Measurements from ENCODE around the gene ZNF518A. TPM values are rescaled to one million over a fixed set of nuclear protein-coding genes. Genes with fewer than 3 reads are reported as not detected.

The ZNF518A gene
- total and polyA plus RNA-seq, 2 of the 13 experiments (the other 11 are each of a cell fraction or from before 2014, with no cell fraction given) = 21.7 to 37.1 TPM

GRCh38 chr10:96124230-96125141 is 5.6 kb upstream of the ZNF518A start (continued):
- TF ChIP-seq SP140L (CRISPR knock-in tag; IDR thresholded peaks at IDR 0.05; ENCODE audit: borderline replicate concordance) = no peak
- TF ChIP-seq SAFB2 (CRISPR knock-in tag; IDR thresholded peaks at IDR 0.05; ENCODE audit: borderline replicate concordance, low read depth) = no peak
- peak; percentile 65; the same call in 1 of the 2 replicates for TF ChIP-seq THAP9 (CRISPR knock-in tag; IDR thresholded peaks at IDR 0.05; ENCODE audit: borderline replicate concordance)
- TF ChIP-seq KDM3A (CRISPR knock-in tag; IDR thresholded peaks at IDR 0.05; ENCODE audit: low read depth) = 0 out of 2 replicates have a peak, but pooled peaks have one; percentile 68
- TF ChIP-seq, protein P1, sequence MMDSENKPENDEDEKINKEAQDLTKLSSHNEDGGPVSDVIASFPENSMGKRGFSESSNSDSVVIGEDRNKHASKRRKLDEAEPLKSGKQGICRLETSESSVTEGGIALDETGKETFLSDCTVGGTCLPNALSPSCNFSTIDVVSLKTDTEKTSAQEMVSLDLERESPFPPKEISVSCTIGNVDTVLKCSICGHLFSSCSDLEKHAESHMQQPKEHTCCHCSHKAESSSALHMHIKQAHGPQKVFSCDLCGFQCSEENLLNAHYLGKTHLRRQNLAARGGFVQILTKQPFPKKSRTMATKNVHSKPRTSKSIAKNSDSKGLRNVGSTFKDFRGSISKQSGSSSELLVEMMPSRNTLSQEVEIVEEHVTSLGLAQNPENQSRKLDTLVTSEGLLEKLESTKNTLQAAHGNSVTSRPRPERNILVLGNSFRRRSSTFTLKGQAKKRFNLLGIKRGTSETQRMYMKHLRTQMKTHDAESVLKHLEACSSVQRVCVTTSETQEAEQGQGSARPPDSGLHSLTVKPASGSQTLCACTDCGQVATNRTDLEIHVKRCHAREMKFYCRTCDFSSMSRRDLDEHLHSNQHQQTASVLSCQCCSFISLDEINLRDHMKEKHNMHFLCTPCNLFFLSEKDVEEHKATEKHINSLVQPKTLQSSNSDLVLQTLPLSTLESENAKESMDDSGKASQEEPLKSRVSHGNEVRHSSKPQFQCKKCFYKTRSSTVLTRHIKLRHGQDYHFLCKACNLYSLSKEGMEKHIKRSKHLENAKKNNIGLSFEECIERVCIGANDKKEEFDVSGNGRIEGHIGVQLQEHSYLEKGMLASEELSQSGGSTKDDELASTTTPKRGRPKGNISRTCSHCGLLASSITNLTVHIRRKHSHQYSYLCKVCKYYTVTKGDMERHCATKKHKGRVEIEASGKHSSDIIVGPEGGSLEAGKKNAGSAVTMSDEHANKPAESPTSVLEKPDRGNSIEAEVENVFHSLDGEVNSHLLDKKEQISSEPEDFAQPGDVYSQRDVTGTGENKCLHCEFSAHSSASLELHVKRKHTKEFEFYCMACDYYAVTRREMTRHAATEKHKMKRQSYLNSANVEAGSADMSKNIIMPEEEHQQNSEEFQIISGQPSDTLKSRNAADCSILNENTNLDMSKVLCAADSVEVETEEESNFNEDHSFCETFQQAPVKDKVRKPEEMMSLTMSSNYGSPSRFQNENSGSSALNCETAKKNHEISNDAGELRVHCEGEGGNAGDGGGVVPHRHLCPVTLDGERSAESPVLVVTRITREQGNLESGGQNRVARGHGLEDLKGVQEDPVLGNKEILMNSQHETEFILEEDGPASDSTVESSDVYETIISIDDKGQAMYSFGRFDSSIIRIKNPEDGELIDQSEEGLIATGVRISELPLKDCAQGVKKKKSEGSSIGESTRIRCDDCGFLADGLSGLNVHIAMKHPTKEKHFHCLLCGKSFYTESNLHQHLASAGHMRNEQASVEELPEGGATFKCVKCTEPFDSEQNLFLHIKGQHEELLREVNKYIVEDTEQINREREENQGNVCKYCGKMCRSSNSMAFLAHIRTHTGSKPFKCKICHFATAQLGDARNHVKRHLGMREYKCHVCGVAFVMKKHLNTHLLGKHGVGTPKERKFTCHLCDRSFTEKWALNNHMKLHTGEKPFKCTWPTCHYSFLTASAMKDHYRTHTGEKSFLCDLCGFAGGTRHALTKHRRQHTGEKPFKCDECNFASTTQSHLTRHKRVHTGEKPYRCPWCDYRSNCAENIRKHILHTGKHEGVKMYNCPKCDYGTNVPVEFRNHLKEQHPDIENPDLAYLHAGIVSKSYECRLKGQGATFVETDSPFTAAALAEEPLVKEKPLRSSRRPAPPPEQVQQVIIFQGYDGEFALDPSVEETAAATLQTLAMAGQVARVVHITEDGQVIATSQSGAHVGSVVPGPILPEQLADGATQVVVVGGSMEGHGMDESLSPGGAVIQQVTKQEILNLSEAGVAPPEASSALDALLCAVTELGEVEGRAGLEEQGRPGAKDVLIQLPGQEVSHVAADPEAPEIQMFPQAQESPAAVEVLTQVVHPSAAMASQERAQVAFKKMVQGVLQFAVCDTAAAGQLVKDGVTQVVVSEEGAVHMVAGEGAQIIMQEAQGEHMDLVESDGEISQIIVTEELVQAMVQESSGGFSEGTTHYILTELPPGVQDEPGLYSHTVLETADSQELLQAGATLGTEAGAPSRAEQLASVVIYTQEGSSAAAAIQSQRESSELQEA (CRISPR knock-in tag; IDR thresholded peaks at IDR 0.05; ENCODE audit: not compliant biosample characterization) = peak; percentile 25
- TF ChIP-seq CREM (IDR thresholded peaks at IDR 0.05) = peak; percentile 46; the same call in 1 of the 2 replicates
- TF ChIP-seq CREM (CRISPR knock-in tag; IDR thresholded peaks at IDR 0.05) = no peak
- no peak for TF ChIP-seq ZNF232 (CRISPR knock-in tag; IDR thresholded peaks at IDR 0.05; ENCODE audit: borderline replicate concordance)
- TF ChIP-seq ZNF484 (CRISPR knock-in tag; IDR thresholded peaks at IDR 0.05; ENCODE audit: borderline replicate concordance, low read depth) = no peak
- TF ChIP-seq ZNF263 (CRISPR knock-in tag; IDR thresholded peaks at IDR 0.05) = no peak
- no peak for TF ChIP-seq GTF2F1 (IDR thresholded peaks at IDR 0.05; ENCODE audit: low read length)
- no peak for TF ChIP-seq ZSCAN12 (CRISPR knock-in tag; IDR thresholded peaks at IDR 0.05)
- TF ChIP-seq ZNF136 (CRISPR knock-in tag; IDR thresholded peaks at IDR 0.05; ENCODE audit: low read depth) = no peak
- TF ChIP-seq, protein P2, sequence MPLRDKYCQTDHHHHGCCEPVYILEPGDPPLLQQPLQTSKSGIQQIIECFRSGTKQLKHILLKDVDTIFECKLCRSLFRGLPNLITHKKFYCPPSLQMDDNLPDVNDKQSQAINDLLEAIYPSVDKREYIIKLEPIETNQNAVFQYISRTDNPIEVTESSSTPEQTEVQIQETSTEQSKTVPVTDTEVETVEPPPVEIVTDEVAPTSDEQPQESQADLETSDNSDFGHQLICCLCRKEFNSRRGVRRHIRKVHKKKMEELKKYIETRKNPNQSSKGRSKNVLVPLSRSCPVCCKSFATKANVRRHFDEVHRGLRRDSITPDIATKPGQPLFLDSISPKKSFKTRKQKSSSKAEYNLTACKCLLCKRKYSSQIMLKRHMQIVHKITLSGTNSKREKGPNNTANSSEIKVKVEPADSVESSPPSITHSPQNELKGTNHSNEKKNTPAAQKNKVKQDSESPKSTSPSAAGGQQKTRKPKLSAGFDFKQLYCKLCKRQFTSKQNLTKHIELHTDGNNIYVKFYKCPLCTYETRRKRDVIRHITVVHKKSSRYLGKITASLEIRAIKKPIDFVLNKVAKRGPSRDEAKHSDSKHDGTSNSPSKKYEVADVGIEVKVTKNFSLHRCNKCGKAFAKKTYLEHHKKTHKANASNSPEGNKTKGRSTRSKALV (CRISPR knock-in tag; IDR thresholded peaks at IDR 0.05) = no peak
- no peak for TF ChIP-seq ZNF234 (CRISPR knock-in tag; conservative IDR thresholded peaks at IDR 0.05)
- no peak; the same call in 1 of the 2 replicates for TF ChIP-seq TGIF2 (CRISPR knock-in tag; IDR thresholded peaks at IDR 0.05)
